Right lobe of liver (tissue), 4 donors: ENCODE results near the gene ARHGAP4.

Source experiments
- CTCF ChIP-seq, 4 donors: fragments of 200-600 bp in 3 of 4; fragments of 450-650 bp in 1 of 4; IDR thresholded peaks; one replicate each; pipeline versions ENCODE4 v1.5.1 to v1.8.0; 2016 to 2022; ENCODE audit warnings: antibody characterized with exemption in 4 of 4, mild to moderate bottlenecking in 2 of 4
- POLR2A ChIP-seq: fragments of 450-650 bp; IDR thresholded peaks from one replicate; pipeline ENCODE4 v1.6.1; 2017; ENCODE audit warnings: antibody characterized with exemption, mild to moderate bottlenecking
- donor health status: DM: no; HTN: no; CAD: no.
- donor health status: DM: no; HTN: no; CAD: no.
- donor health status: DM: no; HTN: yes; CAD: no.

GRCh38 chrX:153925387-153925738 lies 701 bp downstream of the ARHGAP4 start:
- TF ChIP-seq CTCF (IDR thresholded peaks at IDR 0.05) (no peak), POLR2A (no peak)
